ENCODE results near the gene ROBO1. TPM values are rescaled to one million over a fixed set of nuclear protein-coding genes. Genes with fewer than 3 reads are reported as not detected.

The ROBO1 gene
- total RNA-seq, 4 donors from 2014 or later, result 25.0 to 42.6 (median 35.7) TPM

- TF ChIP-seq, protein P1, sequence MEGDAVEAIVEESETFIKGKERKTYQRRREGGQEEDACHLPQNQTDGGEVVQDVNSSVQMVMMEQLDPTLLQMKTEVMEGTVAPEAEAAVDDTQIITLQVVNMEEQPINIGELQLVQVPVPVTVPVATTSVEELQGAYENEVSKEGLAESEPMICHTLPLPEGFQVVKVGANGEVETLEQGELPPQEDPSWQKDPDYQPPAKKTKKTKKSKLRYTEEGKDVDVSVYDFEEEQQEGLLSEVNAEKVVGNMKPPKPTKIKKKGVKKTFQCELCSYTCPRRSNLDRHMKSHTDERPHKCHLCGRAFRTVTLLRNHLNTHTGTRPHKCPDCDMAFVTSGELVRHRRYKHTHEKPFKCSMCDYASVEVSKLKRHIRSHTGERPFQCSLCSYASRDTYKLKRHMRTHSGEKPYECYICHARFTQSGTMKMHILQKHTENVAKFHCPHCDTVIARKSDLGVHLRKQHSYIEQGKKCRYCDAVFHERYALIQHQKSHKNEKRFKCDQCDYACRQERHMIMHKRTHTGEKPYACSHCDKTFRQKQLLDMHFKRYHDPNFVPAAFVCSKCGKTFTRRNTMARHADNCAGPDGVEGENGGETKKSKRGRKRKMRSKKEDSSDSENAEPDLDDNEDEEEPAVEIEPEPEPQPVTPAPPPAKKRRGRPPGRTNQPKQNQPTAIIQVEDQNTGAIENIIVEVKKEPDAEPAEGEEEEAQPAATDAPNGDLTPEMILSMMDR (IDR thresholded peaks at IDR 0.05), result no peak
- TF ChIP-seq POLR2A (IDR thresholded peaks at IDR 0.05), result no peak
- no peak for DNase-seq
- Histone ChIP-seq H3K36me3 (no peaks in the 10 kb centered on the region), H3K4me3 (no peak overlapping the region), H3K4me1 (peaks cover 0 to 29% (median 11%) of the 10 kb centered on the region in 3 donors), H3K27me3 (no peaks in the 10 kb centered on the region), H3K9me3 (no peaks in the 10 kb centered on the region), H3K27ac (peak overlapping the region in 2 of 4 donors; percentile 7)
- 78 to 97% methylated on average over 1 of the region's 1 CpG for WGBS, 2 donors
- intact Hi-C loops (cut with DNase I), result no loop called here
Observed at GRCh38 chr3:78918361-78919020, 849.3 kb downstream of the ROBO1 start.

GRCh38 chr3:78917536-78917935 lies 850.3 kb downstream of the ROBO1 start:
- TF ChIP-seq POLR2A (IDR thresholded peaks at IDR 0.05), result no peak
- TF ChIP-seq, protein P1 (IDR thresholded peaks at IDR 0.05), result no peak
- intact Hi-C loops (cut with DNase I), result no loop called here

GRCh38 chr3:78913711-78914110 lies 854.1 kb downstream of the ROBO1 start:
- H3K4me1 ChIP-seq, result peaks cover 0 to 15% (median 4%) of the 10 kb centered on the region in 3 donors
- intact Hi-C loops (cut with DNase I), result no loop called here
- no peak overlapping the region for H3K4me3 ChIP-seq
- H3K27ac ChIP-seq, result no peak overlapping the region
- no peak for TF ChIP-seq POLR2A (IDR thresholded peaks at IDR 0.05)
- TF ChIP-seq, protein P1 (IDR thresholded peaks at IDR 0.05), result no peak
- H3K9me3 ChIP-seq, result no peaks in the 10 kb centered on the region
- no peak for DNase-seq
- 61 to 73% methylated on average over 2 of the region's 2 CpGs for WGBS, 2 donors
- H3K36me3 ChIP-seq, result no peaks in the 10 kb centered on the region
- no peaks in the 10 kb centered on the region for H3K27me3 ChIP-seq

More at GRCh38 chr3:78917536-78917935, 850.3 kb downstream of the ROBO1 start:
- 64 to 88% methylated on average over 2 of the region's 2 CpGs for WGBS, 2 donors
- H3K27ac ChIP-seq, result peak overlapping the region in 1 of 4 donors; percentile 15
- H3K4me3 ChIP-seq, result no peak overlapping the region
- no peaks in the 10 kb centered on the region for H3K36me3 ChIP-seq
- H3K27me3 ChIP-seq, result no peaks in the 10 kb centered on the region
- peaks cover 0 to 29% (median 11%) of the 10 kb centered on the region in 3 donors for H3K4me1 ChIP-seq
- no peaks in the 10 kb centered on the region for H3K9me3 ChIP-seq
- DNase-seq, result no peak

GRCh38 chr3:78912687-78913086 lies 855.1 kb downstream of the ROBO1 start:
- DNase-seq, result no peak
- no peaks in the 10 kb centered on the region for H3K36me3 ChIP-seq
- H3K4me3 ChIP-seq, result no peak overlapping the region
- H3K9me3 ChIP-seq, result no peaks in the 10 kb centered on the region
- intact Hi-C loops (cut with DNase I), result no loop called here
- no peak overlapping the region for H3K27ac ChIP-seq
- H3K4me1 ChIP-seq, result peaks cover 0 to 5% (median 0%) of the 10 kb centered on the region in 3 donors
- 66 to 75% methylated on average over 3 of the region's 3 CpGs for WGBS, 2 donors
- TF ChIP-seq POLR2A (IDR thresholded peaks at IDR 0.05), result no peak
- TF ChIP-seq, protein P1 (IDR thresholded peaks at IDR 0.05), result no peak
- no peaks in the 10 kb centered on the region for H3K27me3 ChIP-seq

DNA sequence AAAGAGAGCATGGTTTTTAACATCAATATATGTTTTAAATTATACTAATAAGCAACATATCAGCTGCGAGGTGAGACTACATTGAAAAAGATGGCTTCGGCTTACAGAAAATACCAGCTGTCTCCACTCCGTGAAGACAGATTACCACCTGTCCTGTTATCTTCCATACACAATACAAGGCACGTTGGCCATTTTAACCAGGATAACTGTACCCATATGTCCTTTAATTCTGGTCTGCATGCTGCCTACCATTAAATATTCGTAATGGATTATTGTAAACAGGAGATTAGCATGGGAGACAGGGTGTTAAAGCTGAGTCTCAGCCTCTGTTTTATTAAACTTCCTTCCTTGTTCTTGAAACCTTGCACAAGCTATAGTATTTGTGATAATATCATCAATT lies 855.5 kb downstream of the ROBO1 start:
- no peaks in the 10 kb centered on the region for H3K27me3 ChIP-seq
- intact Hi-C loops (cut with DNase I), result no loop called here
- no peaks in the 10 kb centered on the region for H3K9me3 ChIP-seq
- WGBS, 2 donors, result 77% methylated on average over 5 of the region's 5 CpGs
- no peak overlapping the region for H3K4me3 ChIP-seq
- H3K27ac ChIP-seq, result no peak overlapping the region
- TF ChIP-seq, protein P1 (IDR thresholded peaks at IDR 0.05), result no peak
- TF ChIP-seq POLR2A (IDR thresholded peaks at IDR 0.05), result no peak
- DNase-seq, result no peak
- peaks cover 0 to under 1% (median 0%) of the 10 kb centered on the region in 3 donors for H3K4me1 ChIP-seq
- no peaks in the 10 kb centered on the region for H3K36me3 ChIP-seq
